Type B pancreatic cell (in vitro differentiated cells): Measurements from ENCODE around the gene C6orf62. TPM values are rescaled to one million over a fixed set of nuclear protein-coding genes. Genes with fewer than 3 reads are reported as not detected.
"Not testable (repeated sequence)": the region's sequence is repeated elsewhere in the genome, so short reads cannot be mapped to it uniquely, and the experiment has no call there.

ENCODE experiments used
- DNase-seq: peaks from one replicate; pipeline ENCODE4 v3.0.0; 2021; ENCODE audit warnings: mixed read lengths; ENCODE audit not compliant: unreplicated experiment; ENCODE audit errors: extremely low spot score
- H3K27ac Mint-ChIP-seq: 2 replicates; pipeline ENCODE4 v1.8.0; 2021; ENCODE audit warnings: mild to moderate bottlenecking, mixed read lengths
- H3K27me3 Mint-ChIP-seq: 2 replicates; pipeline ENCODE4 v1.8.0; 2021; ENCODE audit warnings: mixed read lengths
- H3K36me3 Mint-ChIP-seq: 2 replicates; pipeline ENCODE4 v1.8.0; 2021; ENCODE audit warnings: mixed read lengths
- H3K4me1 Mint-ChIP-seq: one replicate; pipeline ENCODE4 v1.8.0; 2021; ENCODE audit warnings: mixed read lengths; ENCODE audit not compliant: unreplicated experiment
- H3K4me3 Mint-ChIP-seq: 2 replicates; pipeline ENCODE4 v1.8.0; 2021; ENCODE audit warnings: mild to moderate bottlenecking, mixed read lengths
- H3K9me3 Mint-ChIP-seq: 2 replicates; pipeline ENCODE4 v1.8.0; 2021; ENCODE audit warnings: mixed read lengths
- total RNA-seq: library from RNA; stranded (reverse); gene quantifications from 2 replicates; pipeline ENCODE4 v1.2.1, GENCODE V29; 2021; ENCODE audit warnings: low replicate concordance
- TF ChIP-seq, protein P1 (sequence below): fragments of 200-600 bp; sonication (generic); conservative IDR thresholded peaks from 2 replicates; pipeline ENCODE4 v1.5.0; 2021; ENCODE audit warnings: antibody characterized with exemption, mild to moderate bottlenecking

Gene C6orf62
- total RNA-seq, 1 donor from 2014 or later = 77.5 TPM

DNA sequence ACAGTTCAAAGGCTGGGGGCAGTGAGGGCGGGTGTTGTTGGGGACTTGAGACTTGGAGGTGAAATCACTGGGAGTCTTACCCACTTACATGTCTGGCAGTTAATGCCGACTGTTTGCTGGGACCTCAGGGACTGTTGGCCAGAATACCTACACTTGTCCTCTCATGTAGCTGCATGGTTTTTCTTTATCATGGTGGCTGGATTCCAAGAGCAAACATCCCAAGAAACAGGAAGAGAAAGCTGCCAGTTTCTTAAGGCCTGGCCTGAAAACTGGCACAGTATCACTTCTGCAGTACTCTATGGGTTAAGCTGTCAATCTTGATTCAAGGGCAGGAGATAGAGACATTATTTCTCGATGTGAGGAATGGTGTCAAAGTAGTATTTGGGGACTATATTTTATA lies 19.8 kb upstream of the C6orf62 start:
- no peak for DNase-seq
- no peak overlapping the region for H3K27ac Mint-ChIP-seq
- no peak overlapping the region for H3K4me3 Mint-ChIP-seq
- H3K9me3 Mint-ChIP-seq = no peaks in the 10 kb centered on the region
- no peaks in the 10 kb centered on the region for H3K27me3 Mint-ChIP-seq
- H3K4me1 Mint-ChIP-seq = no peaks in the 10 kb centered on the region
- TF ChIP-seq, protein P1, sequence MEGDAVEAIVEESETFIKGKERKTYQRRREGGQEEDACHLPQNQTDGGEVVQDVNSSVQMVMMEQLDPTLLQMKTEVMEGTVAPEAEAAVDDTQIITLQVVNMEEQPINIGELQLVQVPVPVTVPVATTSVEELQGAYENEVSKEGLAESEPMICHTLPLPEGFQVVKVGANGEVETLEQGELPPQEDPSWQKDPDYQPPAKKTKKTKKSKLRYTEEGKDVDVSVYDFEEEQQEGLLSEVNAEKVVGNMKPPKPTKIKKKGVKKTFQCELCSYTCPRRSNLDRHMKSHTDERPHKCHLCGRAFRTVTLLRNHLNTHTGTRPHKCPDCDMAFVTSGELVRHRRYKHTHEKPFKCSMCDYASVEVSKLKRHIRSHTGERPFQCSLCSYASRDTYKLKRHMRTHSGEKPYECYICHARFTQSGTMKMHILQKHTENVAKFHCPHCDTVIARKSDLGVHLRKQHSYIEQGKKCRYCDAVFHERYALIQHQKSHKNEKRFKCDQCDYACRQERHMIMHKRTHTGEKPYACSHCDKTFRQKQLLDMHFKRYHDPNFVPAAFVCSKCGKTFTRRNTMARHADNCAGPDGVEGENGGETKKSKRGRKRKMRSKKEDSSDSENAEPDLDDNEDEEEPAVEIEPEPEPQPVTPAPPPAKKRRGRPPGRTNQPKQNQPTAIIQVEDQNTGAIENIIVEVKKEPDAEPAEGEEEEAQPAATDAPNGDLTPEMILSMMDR = no peak
- no peaks in the 10 kb centered on the region for H3K36me3 Mint-ChIP-seq

DNA sequence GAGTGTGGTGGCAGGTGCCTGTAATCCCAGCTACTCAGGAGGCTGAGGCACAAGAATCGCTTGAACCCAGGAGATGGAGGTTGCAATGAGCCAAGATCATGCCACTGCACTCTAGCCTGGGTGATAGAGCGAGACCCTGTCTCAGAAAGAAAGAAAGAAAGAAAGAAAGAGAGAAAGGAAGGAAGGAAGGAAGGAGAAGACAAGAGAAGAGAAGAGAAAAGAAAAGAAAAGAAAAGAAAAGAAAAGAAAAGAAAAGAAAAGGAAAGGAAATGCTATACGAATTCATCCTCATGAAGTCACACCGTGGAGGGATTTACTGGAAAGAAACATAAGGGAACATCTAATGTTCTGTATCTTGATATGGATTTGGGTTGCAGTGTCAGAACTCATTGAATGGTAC lies 15.8 kb upstream of the C6orf62 start:
- H3K27ac Mint-ChIP-seq, DNase-seq, H3K4me3 Mint-ChIP-seq, H3K4me1 Mint-ChIP-seq, H3K9me3 Mint-ChIP-seq, H3K27me3 Mint-ChIP-seq, H3K36me3 Mint-ChIP-seq: not testable (repeated sequence)

DNA sequence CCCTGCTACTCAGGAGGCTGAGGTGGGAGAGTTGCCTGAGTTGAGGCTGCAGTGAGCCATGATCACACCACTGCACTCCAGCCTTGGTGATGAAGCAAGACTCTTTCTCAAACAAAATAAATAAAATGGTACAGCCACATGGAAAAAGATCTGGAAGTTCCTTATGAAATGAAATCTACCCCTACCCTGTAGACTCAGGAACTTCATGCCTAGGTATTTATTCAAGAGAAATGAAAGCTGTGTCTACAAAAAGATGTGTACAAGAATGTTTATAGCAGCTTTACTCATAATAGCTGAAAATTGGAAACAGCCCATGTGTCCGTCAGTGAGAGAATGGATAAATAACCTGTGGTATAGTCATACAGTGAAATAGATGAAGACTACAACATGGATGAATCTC lies 15.2 kb upstream of the C6orf62 start:
- Mint-ChIP-seq H3K27ac (no peak overlapping the region), H3K4me3 (no peak overlapping the region), H3K27me3 (no peaks in the 10 kb centered on the region), H3K36me3 (no peaks in the 10 kb centered on the region), H3K9me3 (peaks cover 6% of the 10 kb centered on the region), H3K4me1 (no peaks in the 10 kb centered on the region)
- TF ChIP-seq, protein P1 = no peak
- DNase-seq = no peak

DNA sequence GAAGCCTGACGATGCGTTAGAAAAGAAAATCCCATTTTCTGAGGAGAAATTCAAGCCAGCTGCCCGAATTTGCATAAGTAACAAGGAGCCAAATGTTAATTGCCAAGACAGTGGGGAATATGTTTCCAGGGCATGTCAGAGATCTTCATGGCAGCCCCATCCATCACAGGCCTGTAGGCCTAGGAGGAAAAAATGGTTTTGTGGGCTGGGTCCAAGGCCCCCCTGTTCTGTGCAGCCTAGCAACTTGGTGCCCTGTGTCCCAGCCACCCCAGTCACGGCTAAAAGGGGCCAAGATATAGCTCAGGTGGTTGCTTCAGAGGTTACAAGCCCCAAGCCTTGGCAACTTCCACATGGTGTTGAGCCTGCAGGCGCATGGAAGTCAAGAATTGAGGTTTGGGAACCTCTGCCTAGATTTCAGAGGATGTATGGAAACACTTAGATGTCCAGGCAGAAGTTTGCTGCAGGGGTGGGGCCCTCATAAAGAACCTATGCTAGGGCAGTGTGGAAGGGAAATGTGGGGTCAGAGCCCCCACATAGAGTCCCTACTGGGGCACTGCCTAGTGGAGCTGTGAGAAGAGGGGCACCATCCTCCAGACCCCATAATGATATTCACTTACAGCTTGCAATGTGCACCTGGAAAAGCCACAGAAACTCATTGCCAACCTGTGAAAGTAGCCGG lies 12.6 kb upstream of the C6orf62 start:
- H3K36me3 Mint-ChIP-seq, H3K9me3 Mint-ChIP-seq, H3K4me3 Mint-ChIP-seq, H3K27me3 Mint-ChIP-seq, H3K4me1 Mint-ChIP-seq, DNase-seq, H3K27ac Mint-ChIP-seq: not testable (repeated sequence)

DNA sequence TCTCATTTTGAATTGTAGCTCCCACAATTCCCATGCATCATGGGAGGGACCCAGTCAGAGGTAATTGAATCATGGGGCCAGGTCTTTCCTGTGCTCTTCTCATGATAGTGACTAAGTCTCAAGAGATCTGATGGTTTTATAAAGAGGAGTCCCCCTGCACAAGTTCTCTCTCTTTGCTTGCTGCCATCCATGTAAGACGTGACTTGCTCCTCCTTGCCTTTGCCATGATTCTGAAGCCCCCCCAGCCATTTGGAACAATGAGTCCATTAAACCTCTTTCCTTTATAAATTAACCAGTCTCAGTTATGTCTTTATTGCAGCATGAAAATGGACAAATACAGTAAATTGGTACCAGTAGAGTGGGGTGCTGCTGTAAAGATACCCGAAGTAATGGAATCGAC lies 11.7 kb upstream of the C6orf62 start:
- not testable (repeated sequence) for H3K27ac Mint-ChIP-seq, H3K9me3 Mint-ChIP-seq, H3K36me3 Mint-ChIP-seq, H3K4me3 Mint-ChIP-seq, H3K27me3 Mint-ChIP-seq, DNase-seq, H3K4me1 Mint-ChIP-seq

DNA sequence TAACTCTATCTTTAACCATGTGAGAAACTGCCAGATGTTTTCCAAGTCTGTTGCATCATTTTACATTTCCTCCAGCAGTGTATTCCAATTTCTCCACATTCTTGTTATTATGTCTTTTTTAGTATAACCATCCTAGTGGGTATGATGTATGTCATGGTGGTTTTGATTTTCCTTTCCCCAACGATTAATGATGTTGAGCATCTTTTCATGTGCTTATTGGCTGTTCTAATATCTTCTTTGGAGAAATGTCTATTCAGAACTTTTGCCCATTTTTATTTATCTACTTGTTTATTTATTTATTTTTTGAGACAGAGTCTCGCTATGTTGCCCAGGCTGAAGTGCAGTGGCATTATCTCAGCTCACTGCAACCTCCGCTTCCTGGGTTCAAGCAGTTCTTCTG lies 4.3 kb upstream of the C6orf62 start:
- peak overlapping the region; percentile 23 for H3K4me3 Mint-ChIP-seq
- TF ChIP-seq, protein P1 = no peak
- no peak overlapping the region for H3K27ac Mint-ChIP-seq
- H3K4me1 Mint-ChIP-seq = peaks cover 7% of the 10 kb centered on the region
- peaks cover 4% of the 10 kb centered on the region for H3K27me3 Mint-ChIP-seq
- DNase-seq = no peak
- H3K36me3 Mint-ChIP-seq = no peaks in the 10 kb centered on the region
- no peaks in the 10 kb centered on the region for H3K9me3 Mint-ChIP-seq

DNA sequence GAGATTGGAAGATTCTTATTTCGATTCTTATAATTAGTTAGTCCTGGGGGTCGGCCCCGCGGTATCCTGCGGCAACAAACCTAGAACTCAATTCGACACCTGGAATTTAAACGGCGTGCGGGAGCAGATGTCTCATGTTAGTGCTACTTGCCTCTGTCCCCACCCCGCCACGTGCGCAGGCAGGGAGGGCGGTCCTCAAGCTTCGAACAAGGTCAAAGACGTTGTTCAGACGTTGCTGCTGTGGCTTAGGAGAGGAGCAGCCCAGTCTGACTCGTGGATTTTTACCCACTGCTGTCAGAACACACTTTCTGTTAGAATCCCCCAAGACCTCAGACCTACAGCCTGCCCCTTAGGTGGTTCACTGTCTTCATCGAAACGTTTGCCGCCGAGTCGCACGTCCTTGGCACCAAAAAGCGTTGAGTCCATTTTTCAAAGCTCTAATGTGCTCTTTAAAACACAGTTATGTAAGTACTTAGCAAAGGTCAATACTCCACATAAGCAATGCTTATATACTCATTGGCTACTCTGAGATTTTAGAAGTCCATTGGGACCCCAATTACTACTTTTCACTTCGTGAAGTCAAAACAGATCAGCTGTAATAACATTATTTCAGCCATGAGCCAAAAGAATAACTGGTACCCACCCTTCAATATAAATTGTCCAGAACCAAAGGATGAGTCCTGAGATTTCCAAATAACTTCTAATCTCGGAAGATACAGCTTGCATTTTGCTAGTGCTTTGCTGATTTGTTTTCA lies 2.7 kb upstream of the C6orf62 start:
- H3K4me3 Mint-ChIP-seq = peak overlapping the region; percentile 95
- H3K9me3 Mint-ChIP-seq = no peaks in the 10 kb centered on the region
- peaks cover 11% of the 10 kb centered on the region for H3K36me3 Mint-ChIP-seq
- peak overlapping the region; percentile 100 for H3K27ac Mint-ChIP-seq
- TF ChIP-seq, protein P1 = no peak
- DNase-seq = no peak
- H3K4me1 Mint-ChIP-seq = peaks cover 22% of the 10 kb centered on the region
- no peaks in the 10 kb centered on the region for H3K27me3 Mint-ChIP-seq
